Activated CD8-positive, alpha-beta memory T cell treated with anti-CD3 and anti-CD28 coated beads for 1 hour (primary cell): ENCODE data around the gene PHF14.
"Not testable (repeated sequence)": the region's sequence is repeated elsewhere in the genome, so short reads cannot be mapped to it uniquely, and the experiment has no call there.

ENCODE experiments used
- DNase-seq, 2 donors: peaks; one replicate each; pipeline ENCODE4 v3.0.0-alpha.2; 2020; ENCODE audit warnings: low read depth in 1 of 2; ENCODE audit errors: extremely low read depth in 1 of 2

Gene PHF14

GRCh38 chr7:10973061-10973941 is at the start of gene PHF14:
TSS of gene PHF14 (plus strand) at chr7:10973872. CDS start at chr7:10974324, 452 bp downstream.
- peak; percentile 87 to 90 for DNase-seq

GRCh38 chr7:10924370-10924769 is 49.3 kb upstream of the PHF14 start:
- DNase-seq, result no peak

- not testable (repeated sequence) for DNase-seq
Observed at GRCh38 chr7:10928203-10928602, 45.5 kb upstream of the PHF14 start.

- no peak for DNase-seq
Observed at GRCh38 chr7:10930551-10930950, 43.1 kb upstream of the PHF14 start.

- DNase-seq, result no peak
Observed at GRCh38 chr7:10931161-10931560, 42.5 kb upstream of the PHF14 start.

GRCh38 chr7:10934292-10934691 is 39.4 kb upstream of the PHF14 start:
- DNase-seq, result no peak

- DNase-seq, result no peak
Observed at GRCh38 chr7:10939237-10939910, 34.3 kb upstream of the PHF14 start.

- peak; percentile 58 to 77 for DNase-seq
Observed at GRCh38 chr7:10939911-10940703, 33.6 kb upstream of the PHF14 start.

GRCh38 chr7:10940704-10941355 is 32.8 kb upstream of the PHF14 start:
- no peak for DNase-seq

GRCh38 chr7:10950494-10950893 is 23.2 kb upstream of the PHF14 start:
- no peak for DNase-seq

GRCh38 chr7:10950974-10951578 is 22.6 kb upstream of the PHF14 start:
- DNase-seq, result not testable (repeated sequence)

- DNase-seq, result no peak
Observed at GRCh38 chr7:10952588-10952987, 21.1 kb upstream of the PHF14 start.

- DNase-seq, result not testable (repeated sequence)
Observed at GRCh38 chr7:10953078-10953750, 20.5 kb upstream of the PHF14 start.

GRCh38 chr7:10956528-10956927 is 17.1 kb upstream of the PHF14 start:
- DNase-seq, result no peak

GRCh38 chr7:10960242-10960641 is 13.4 kb upstream of the PHF14 start:
- not testable (repeated sequence) for DNase-seq

GRCh38 chr7:10965016-10965415 is 8.7 kb upstream of the PHF14 start:
- not testable (repeated sequence) for DNase-seq

- DNase-seq, result no peak
Observed at GRCh38 chr7:10972174-10972573, 1.5 kb upstream of the PHF14 start.

GRCh38 chr7:10973942-10974911 is 555 bp downstream of the PHF14 start:
- no peak for DNase-seq

- no peak for DNase-seq
Observed at GRCh38 chr7:10977113-10977512, 3.4 kb downstream of the PHF14 start.
